Gastrocnemius medialis (tissue), 4 donors: Measurements from ENCODE around the gene MAD2L1BP. TPM values are rescaled to one million over a fixed set of nuclear protein-coding genes. Genes with fewer than 3 reads are reported as not detected.

Experiments
- ATAC-seq, 2 donors: fragments of 150-250 bp; one replicate each; pipeline ENCODE4 v1.9.1; 2016
- DNase-seq, 2 donors: peaks; one replicate each; pipeline ENCODE4 v3.0.0-alpha.2; 2019
- H3K27ac ChIP-seq, 4 donors: fragments of 200-600 bp; sonication (generic); 1 replicate in 1 of 4; 2 replicates in 3 of 4; pipeline ENCODE4 v1.5.1; 2016 to 2018; ENCODE audit warnings: mild to moderate bottlenecking in 2 of 4, moderate library complexity in 1 of 4
- H3K27me3 ChIP-seq, 3 donors: fragments of 200-600 bp; sonication (generic) in 2 of 3; 1 replicate in 1 of 3; 2 replicates in 2 of 3; pipeline versions ENCODE4 v1.5.1 to v1.6.0; 2016 to 2019; ENCODE audit warnings: mild to moderate bottlenecking in 1 of 3, moderate library complexity in 1 of 3
- H3K36me3 ChIP-seq, 2 donors: fragments of 200-600 bp; sonication (generic) in 1 of 2; one replicate each; pipeline ENCODE4 v1.5.1; 2017 to 2018
- H3K4me1 ChIP-seq, 2 donors: fragments of 200-600 bp; sonication (generic) in 1 of 2; one replicate each; pipeline ENCODE4 v1.5.1; 2016 to 2017; ENCODE audit warnings: mild to moderate bottlenecking in 2 of 2
- H3K4me3 ChIP-seq, 4 donors: fragments of 200-600 bp; sonication (generic) in 3 of 4; 1 replicate in 1 of 4; 2 replicates in 3 of 4; pipeline ENCODE4 v1.5.1; 2016 to 2019; ENCODE audit warnings: mild to moderate bottlenecking in 2 of 4
- H3K9me3 ChIP-seq, 3 donors: fragments of 200-600 bp; sonication (generic) in 2 of 3; 1 replicate in 1 of 3; 2 replicates in 2 of 3; pipeline ENCODE4 v1.5.1; 2016 to 2019
- POLR2A ChIP-seq, 2 donors: fragments of 450-650 bp; IDR thresholded peaks; one replicate each; pipeline ENCODE4 v1.6.1; 2017; ENCODE audit warnings: antibody characterized with exemption in 2 of 2, mild to moderate bottlenecking in 2 of 2, moderate library complexity in 2 of 2
- in situ Hi-C, 4 donors: fragments of 200-750 bp; cut with MboI; loops; one replicate each; pipeline versions ENCODE4 v1.15.0 to v1.8.0; 2017; ENCODE audit warnings: low sequenced_read_pairs in 4 of 4
- intact Hi-C: fragments of 100-400 bp; cut with DNase I; formaldehyde crosslinking; loops from one replicate; pipeline ENCODE4 v1.15.1; 2023; ENCODE audit warnings: low total_unique reads
- total RNA-seq, 4 donors: library from RNA; depleted of rRNA; stranded (reverse); fragments of >200 nt; gene quantifications; one replicate each; pipeline versions ENCODE4 v1.1.0 to v1.2.3, GENCODE V29; 2016
- TF ChIP-seq, protein P1 (sequence below), 5 experiments: fragments of 450-650 bp in 3 of 5; fragments of 200-600 bp in 2 of 5; sonication (generic) in 2 of 5; IDR thresholded peaks in 4 of 5; conservative IDR thresholded peaks in 1 of 5; 1 replicate in 4 of 5; 2 replicates in 1 of 5; pipeline ENCODE4 v1.5.1; 2016 to 2019; ENCODE audit warnings: antibody characterized with exemption in 5 of 5, mild to moderate bottlenecking in 3 of 5, moderate library complexity in 3 of 5

Gene MAD2L1BP
- total RNA-seq, 4 donors from 2014 or later, result 25.1 to 55.4 (median 25.2) TPM

DNA sequence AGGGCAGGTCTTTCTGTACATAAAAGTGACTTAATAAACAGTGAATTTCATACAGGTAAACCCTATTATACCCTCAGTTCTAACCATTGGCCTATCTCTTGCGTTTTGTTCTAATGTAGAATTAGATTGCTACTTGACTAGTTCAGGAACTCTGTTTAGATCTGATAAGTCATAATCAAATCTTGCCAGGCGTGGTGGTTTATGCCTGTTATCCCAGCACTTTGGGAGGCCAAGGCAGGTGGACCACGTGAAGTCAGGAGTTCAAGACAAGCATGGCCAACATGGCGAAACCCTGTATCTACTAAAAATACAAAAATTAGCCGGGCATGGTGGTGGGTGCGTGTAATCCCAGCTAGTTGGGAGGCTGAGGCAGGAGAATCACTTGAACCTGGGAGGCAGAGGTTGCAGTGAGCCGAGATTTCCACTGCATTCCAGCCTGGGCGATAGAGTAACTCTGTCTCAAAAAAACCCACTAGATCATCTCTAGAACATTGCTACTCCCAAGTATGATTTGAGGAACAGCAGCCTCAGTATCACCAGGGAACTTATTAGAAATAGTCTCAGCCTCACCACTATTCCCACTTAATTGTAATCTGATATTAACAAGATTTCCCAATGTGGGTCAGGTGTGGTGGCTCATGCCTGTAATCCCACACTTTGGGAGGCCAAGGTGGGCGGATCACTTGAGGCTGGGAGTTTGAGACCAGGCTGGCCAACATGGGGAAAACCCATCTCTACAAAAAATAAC, 18.7 kb upstream of the MAD2L1BP start:
- ATAC-seq (peak; percentile 39 to 59), DNase-seq (no peak)
- no peaks in the 10 kb centered on the region for H3K4me1 ChIP-seq
- H3K9me3 ChIP-seq, result no peaks in the 10 kb centered on the region
- peaks cover 2 to 47% of the 10 kb centered on the region in 2 donors for H3K36me3 ChIP-seq
- H3K27me3 ChIP-seq, result no peaks in the 10 kb centered on the region
- no peak for TF ChIP-seq POLR2A (IDR thresholded peaks at IDR 0.05)
- TF ChIP-seq, protein P1, sequence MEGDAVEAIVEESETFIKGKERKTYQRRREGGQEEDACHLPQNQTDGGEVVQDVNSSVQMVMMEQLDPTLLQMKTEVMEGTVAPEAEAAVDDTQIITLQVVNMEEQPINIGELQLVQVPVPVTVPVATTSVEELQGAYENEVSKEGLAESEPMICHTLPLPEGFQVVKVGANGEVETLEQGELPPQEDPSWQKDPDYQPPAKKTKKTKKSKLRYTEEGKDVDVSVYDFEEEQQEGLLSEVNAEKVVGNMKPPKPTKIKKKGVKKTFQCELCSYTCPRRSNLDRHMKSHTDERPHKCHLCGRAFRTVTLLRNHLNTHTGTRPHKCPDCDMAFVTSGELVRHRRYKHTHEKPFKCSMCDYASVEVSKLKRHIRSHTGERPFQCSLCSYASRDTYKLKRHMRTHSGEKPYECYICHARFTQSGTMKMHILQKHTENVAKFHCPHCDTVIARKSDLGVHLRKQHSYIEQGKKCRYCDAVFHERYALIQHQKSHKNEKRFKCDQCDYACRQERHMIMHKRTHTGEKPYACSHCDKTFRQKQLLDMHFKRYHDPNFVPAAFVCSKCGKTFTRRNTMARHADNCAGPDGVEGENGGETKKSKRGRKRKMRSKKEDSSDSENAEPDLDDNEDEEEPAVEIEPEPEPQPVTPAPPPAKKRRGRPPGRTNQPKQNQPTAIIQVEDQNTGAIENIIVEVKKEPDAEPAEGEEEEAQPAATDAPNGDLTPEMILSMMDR (IDR thresholded peaks at IDR 0.05 in 4 of 5, conservative IDR thresholded peaks at IDR 0.05 in 1 of 5), result no peak
- H3K4me3 ChIP-seq, result no peak overlapping the region
- in situ Hi-C loops, result no loop called here
- peak overlapping the region in 3 of 4 donors; percentile 13 to 23 (median 20) for H3K27ac ChIP-seq
- intact Hi-C loops, result no loop called here

DNA sequence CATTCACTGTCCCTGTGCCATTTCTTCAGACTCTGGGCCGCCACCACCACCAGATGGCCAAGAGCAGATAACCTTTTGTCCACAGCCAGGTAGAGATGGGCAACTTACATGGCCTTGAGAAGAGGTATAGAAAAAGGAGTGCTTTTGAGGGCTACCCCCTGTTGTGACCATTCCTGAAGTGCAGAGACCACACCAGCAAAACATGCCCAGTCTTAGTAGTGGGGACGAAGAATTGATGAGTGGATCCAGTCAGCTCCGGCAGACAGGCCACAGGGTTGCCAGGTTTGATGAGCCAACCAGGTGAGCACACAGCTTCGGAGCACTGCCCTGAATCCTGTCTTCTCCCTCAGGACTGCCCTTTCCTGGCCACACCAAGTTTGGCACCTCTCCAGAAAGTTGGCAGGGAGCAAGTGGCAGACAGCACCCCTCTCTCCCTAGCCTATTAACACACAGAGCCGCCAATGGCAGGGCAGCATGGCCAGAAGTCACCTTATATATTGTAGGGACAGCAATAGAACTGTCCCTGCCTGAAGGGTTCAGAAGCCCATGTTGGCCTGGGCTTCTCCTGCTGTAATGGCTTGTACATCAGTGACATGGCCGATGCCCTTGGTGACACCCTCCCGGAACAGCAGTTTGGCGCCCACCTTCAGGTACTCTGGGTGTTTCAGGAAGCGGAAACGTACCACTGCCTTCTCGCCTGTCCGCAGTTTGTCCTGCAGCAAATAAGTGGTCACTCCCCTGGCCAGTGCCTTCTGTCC, 14.4 kb upstream of the MAD2L1BP start:
- Histone ChIP-seq H3K36me3 (peaks cover 0 to 67% of the 10 kb centered on the region in 2 donors), H3K9me3 (no peaks in the 10 kb centered on the region), H3K27ac (no peak overlapping the region), H3K27me3 (no peaks in the 10 kb centered on the region), H3K4me3 (no peak overlapping the region), H3K4me1 (no peaks in the 10 kb centered on the region)
- DNase-seq (no peak), ATAC-seq (no peak)
- intact Hi-C loops (no loop called here), in situ Hi-C loops (no loop called here)
- TF ChIP-seq, protein P1 (IDR thresholded peaks at IDR 0.05 in 4 of 5, conservative IDR thresholded peaks at IDR 0.05 in 1 of 5), result no peak

DNA sequence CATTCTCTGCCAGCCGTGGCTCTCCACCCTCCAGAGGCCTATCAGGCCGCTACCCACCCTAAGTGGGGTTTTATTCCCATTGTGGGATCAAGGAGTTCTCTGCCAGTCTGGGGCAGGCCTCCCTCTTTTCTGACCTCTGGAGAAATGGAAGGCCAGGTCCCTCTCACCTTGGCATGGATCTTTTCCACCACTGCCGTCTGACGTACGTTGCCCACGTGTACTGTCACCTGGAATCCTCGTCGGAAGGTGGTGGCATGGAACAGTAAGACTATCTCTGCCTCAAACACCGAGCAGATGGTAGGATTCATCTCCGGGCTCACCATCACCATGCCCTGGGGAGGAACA, 13.8 kb upstream of the MAD2L1BP start:
- in situ Hi-C loops (no loop called here), intact Hi-C loops (no loop called here)
- no peak for DNase-seq
- Histone ChIP-seq H3K4me3 (no peak overlapping the region), H3K9me3 (no peaks in the 10 kb centered on the region), H3K27ac (no peak overlapping the region), H3K36me3 (peaks cover 0 to 67% of the 10 kb centered on the region in 2 donors), H3K27me3 (no peaks in the 10 kb centered on the region), H3K4me1 (peaks cover 1 to 3% of the 10 kb centered on the region in 2 donors)
- TF ChIP-seq POLR2A (IDR thresholded peaks at IDR 0.05), result no peak
- TF ChIP-seq, protein P1 (IDR thresholded peaks at IDR 0.05 in 4 of 5, conservative IDR thresholded peaks at IDR 0.05 in 1 of 5), result no peak
- no peak for ATAC-seq

DNA sequence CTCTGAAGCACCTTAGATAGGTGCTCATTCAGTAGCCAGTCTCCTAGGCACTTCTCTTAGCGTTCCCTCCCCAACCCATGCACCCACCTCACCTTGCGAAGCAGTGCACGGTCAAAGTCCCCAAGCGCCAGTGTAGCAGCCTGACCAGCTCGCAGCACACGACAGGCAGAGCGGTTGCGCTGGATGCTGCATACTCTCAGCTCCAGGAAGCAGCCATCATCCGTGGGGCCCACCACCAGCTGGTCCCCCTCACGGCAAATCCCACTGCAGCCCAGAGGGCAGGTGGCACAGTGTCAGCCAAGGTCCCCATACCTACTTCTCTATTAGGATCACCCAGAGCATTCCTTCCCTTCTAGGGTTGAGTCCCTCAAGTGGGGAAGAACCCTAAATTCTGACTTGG, 13.1 kb upstream of the MAD2L1BP start:
- TF ChIP-seq POLR2A (IDR thresholded peaks at IDR 0.05), result no peak
- TF ChIP-seq, protein P1 (IDR thresholded peaks at IDR 0.05 in 4 of 5, conservative IDR thresholded peaks at IDR 0.05 in 1 of 5), result no peak
- intact Hi-C loops (no loop called here), in situ Hi-C loops (no loop called here)
- peaks cover 9% of the 10 kb centered on the region in 2 donors for H3K4me1 ChIP-seq
- no peaks in the 10 kb centered on the region for H3K27me3 ChIP-seq
- DNase-seq (no peak), ATAC-seq (no peak)
- H3K36me3 ChIP-seq, result peaks cover 0 to 67% of the 10 kb centered on the region in 2 donors
- no peak overlapping the region for H3K4me3 ChIP-seq
- no peak overlapping the region for H3K27ac ChIP-seq
- H3K9me3 ChIP-seq, result no peaks in the 10 kb centered on the region
